ENCODE results near the gene FHOD3. TPM values are rescaled to one million over a fixed set of nuclear protein-coding genes. Genes with fewer than 3 reads are reported as not detected.

FHOD3 gene
- total and polyA plus RNA-seq, 2 experiments from 2014 or later: 2.7 to 8.7 TPM

DNA sequence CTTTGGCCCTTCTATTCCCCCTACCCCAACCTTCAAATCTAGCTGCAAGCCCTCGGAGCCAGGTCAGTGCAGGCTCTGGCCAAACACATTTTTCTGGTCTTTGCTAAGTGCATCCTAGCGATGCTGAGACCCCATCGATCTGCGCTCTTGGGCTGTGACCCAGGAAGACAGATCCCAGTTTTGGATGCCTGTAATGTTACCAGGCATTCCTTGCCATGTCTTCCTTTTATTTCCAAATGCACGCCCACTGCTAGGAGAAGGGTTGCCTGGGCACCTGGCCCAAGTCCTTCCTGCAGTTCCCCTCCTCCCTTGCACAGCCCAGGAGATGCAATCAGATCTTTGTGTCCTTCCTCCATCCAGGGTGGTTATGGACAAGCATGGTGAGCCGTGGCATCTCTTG, 406.6 kb downstream of the FHOD3 start (continued):
- TF ChIP-seq ZNF114 (CRISPR knock-in tag; IDR thresholded peaks at IDR 0.05): no peak
- no peak for TF ChIP-seq EZH2 (IDR thresholded peaks at IDR 0.05; ENCODE audit: low read depth, unreplicated experiment)
- no peak for TF ChIP-seq EZH2phosphoT487 (IDR thresholded peaks at IDR 0.05; ENCODE audit: unreplicated experiment)
- TF ChIP-seq ZNF331 (CRISPR knock-in tag; IDR thresholded peaks at IDR 0.05; ENCODE audit: low read depth): no peak

DNA sequence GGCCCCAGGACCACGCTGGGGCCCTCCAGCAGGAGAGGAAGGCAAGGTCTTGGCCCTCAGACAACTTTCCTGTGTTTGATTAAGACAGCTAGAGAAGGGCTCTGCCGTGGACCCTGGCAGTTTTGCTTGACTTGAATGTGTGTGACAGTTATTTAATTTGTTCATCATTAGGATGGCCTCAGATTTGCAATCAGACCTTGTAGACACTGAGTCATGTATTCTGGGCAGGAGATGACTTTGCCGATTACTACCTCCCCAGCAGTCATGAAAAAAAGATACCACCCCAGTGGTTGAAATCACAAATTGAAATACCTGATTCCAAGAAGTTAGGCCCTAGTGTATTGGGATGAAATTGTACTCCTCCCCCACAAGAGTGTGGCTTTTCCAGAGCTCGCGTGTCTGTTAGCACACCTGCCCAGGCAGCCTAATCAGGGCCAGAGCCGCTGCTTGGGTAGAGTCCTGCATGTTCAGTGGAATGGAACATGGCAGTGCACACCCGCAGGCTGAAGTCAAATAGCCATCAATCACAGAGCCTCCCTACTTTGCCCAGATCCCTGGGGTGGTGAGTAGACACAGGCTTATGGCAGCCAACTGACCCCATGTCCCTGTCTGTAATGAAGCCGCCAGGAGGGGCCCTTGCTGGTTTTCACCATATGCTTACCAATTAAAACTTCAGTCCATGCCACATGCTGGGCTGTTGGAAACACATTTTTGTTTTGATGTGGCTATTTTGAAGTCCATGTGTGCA, 408.8 kb downstream of the FHOD3 start:
- Mint-ChIP-seq H3K9me3 (no peaks in the 10 kb centered on the region; the same call in 2 of the 3 replicates), H3K4me3 (no peak overlapping the region), H3K27me3 (ENCODE audit: insufficient read depth, low read depth, poor library complexity) (no peaks in the 10 kb centered on the region), H3K4me1 (no peaks in the 10 kb centered on the region; the same call in 2 of the 3 replicates), H3K36me3 (ENCODE audit: low read depth) (no peaks in the 10 kb centered on the region), H3K27ac (no peak overlapping the region; the same call in 1 of the 2 replicates)
- DNase-seq (ENCODE audit: low spot score) (no peak), ATAC-seq (no peak)
- no peaks in the 10 kb centered on the region for H4K20me1 ChIP-seq (replicated peaks; ENCODE audit: insufficient read depth)
- no peaks in the 10 kb centered on the region for H3K4me1 ChIP-seq (ENCODE audit: insufficient read depth)
- H3K4me2 ChIP-seq: no peak overlapping the region
- H3K27ac ChIP-seq (ENCODE audit: low read depth): no peak overlapping the region
- H3K36me3 ChIP-seq (ENCODE audit: insufficient read depth): no peaks in the 10 kb centered on the region
- no peak overlapping the region for H3K4me3 ChIP-seq
- H3K27me3 ChIP-seq (ENCODE audit: insufficient read depth): no peaks in the 10 kb centered on the region
- H2AFZ ChIP-seq: no peak overlapping the region
- H3K79me2 ChIP-seq (replicated peaks; ENCODE audit: insufficient read depth): no peaks in the 10 kb centered on the region
- TF ChIP-seq CREB1 (CRISPR knock-in tag; IDR thresholded peaks at IDR 0.05; ENCODE audit: low read depth) (no peak), NANOG (IDR thresholded peaks at IDR 0.05; ENCODE audit: borderline replicate concordance) (no peak), ZNF331 (CRISPR knock-in tag; IDR thresholded peaks at IDR 0.05; ENCODE audit: low read depth) (no peak), EZH2 (IDR thresholded peaks at IDR 0.05; ENCODE audit: low read depth, unreplicated experiment) (no peak), POLR2AphosphoS5 (IDR thresholded peaks at IDR 0.05; ENCODE audit: low read depth) (no peak), ZNF114 (CRISPR knock-in tag; IDR thresholded peaks at IDR 0.05) (no peak), JUNB (IDR thresholded peaks at IDR 0.05; ENCODE audit: unreplicated experiment) (no peak), STAT1 (IDR thresholded peaks at IDR 0.05; ENCODE audit: unreplicated experiment) (no peak)
- TF ChIP-seq, protein P1, sequence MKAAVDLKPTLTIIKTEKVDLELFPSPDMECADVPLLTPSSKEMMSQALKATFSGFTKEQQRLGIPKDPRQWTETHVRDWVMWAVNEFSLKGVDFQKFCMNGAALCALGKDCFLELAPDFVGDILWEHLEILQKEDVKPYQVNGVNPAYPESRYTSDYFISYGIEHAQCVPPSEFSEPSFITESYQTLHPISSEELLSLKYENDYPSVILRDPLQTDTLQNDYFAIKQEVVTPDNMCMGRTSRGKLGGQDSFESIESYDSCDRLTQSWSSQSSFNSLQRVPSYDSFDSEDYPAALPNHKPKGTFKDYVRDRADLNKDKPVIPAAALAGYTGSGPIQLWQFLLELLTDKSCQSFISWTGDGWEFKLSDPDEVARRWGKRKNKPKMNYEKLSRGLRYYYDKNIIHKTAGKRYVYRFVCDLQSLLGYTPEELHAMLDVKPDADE (IDR thresholded peaks at IDR 0.05): no peak
- TF ChIP-seq, protein P2, sequence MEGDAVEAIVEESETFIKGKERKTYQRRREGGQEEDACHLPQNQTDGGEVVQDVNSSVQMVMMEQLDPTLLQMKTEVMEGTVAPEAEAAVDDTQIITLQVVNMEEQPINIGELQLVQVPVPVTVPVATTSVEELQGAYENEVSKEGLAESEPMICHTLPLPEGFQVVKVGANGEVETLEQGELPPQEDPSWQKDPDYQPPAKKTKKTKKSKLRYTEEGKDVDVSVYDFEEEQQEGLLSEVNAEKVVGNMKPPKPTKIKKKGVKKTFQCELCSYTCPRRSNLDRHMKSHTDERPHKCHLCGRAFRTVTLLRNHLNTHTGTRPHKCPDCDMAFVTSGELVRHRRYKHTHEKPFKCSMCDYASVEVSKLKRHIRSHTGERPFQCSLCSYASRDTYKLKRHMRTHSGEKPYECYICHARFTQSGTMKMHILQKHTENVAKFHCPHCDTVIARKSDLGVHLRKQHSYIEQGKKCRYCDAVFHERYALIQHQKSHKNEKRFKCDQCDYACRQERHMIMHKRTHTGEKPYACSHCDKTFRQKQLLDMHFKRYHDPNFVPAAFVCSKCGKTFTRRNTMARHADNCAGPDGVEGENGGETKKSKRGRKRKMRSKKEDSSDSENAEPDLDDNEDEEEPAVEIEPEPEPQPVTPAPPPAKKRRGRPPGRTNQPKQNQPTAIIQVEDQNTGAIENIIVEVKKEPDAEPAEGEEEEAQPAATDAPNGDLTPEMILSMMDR (conservative IDR thresholded peaks at IDR 0.05; ENCODE audit: low read depth in 2 of 2): no peak
- no peaks in the 10 kb centered on the region for H3F3A ChIP-seq (replicated peaks; ENCODE audit: low read depth)
- H3K9me2 ChIP-seq (ENCODE audit: insufficient read depth): no peaks in the 10 kb centered on the region
